IMR-90 (cell line): ENCODE data around the gene CHN2.

ENCODE experiments used
- CHD1 ChIP-seq: IDR thresholded peaks from 2 replicates; pipeline ENCODE4 v1.6.1; 2012; ENCODE audit warnings: low read depth, low read length, improper control_type of control experiment
- TF ChIP-seq, protein P1 (sequence below): conservative IDR thresholded peaks from 2 replicates; pipeline ENCODE4 v1.5.1; 2012; ENCODE audit warnings: mild to moderate bottlenecking, low read depth, low read length, improper control_type of control experiment
- TF ChIP-seq, protein P2 (sequence below): fragments of 150-350 bp; IDR thresholded peaks from 2 replicates; pipeline ENCODE4 v1.6.1; 2017; ENCODE audit warnings: mild to moderate bottlenecking, antibody characterized with exemption, low read length, low read depth

DNA sequence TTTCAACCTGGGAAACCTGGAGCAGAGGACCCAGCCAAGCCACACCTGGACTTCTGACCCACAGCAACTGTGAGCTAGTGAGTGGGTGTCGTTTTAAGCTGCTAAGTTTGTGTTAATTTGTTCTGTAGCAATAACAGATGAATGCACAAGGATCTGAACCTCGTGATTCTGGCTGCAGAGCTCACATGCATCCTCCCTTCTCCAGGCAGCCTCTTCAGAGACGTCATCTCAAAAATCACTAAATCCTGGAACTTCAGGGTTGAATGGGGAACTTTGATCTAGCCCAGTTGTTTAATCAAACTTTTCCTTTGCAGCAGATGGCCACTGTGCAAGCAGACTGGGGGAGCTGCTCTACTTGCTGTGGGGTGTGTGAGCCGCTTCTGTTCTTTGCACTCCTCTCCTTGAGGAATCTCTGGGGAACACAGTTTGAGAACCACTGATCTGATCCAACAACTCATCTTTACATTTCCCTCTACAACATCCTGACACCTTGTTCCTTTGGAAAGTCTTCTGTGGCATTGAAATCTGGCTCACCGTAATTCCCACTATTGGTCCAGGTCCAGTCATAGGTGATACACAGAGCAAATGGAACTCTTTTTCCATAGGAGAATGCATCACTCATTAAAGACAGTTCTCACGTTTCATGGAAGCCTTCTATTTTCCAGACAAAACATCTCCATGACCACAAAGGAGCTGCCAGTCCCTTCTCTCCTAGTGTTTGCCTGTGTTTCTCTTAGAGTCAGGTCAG, 90.3 kb downstream of the CHN2 start:
- TF ChIP-seq, protein P1, sequence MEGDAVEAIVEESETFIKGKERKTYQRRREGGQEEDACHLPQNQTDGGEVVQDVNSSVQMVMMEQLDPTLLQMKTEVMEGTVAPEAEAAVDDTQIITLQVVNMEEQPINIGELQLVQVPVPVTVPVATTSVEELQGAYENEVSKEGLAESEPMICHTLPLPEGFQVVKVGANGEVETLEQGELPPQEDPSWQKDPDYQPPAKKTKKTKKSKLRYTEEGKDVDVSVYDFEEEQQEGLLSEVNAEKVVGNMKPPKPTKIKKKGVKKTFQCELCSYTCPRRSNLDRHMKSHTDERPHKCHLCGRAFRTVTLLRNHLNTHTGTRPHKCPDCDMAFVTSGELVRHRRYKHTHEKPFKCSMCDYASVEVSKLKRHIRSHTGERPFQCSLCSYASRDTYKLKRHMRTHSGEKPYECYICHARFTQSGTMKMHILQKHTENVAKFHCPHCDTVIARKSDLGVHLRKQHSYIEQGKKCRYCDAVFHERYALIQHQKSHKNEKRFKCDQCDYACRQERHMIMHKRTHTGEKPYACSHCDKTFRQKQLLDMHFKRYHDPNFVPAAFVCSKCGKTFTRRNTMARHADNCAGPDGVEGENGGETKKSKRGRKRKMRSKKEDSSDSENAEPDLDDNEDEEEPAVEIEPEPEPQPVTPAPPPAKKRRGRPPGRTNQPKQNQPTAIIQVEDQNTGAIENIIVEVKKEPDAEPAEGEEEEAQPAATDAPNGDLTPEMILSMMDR, result no peak
- TF ChIP-seq, protein P2, sequence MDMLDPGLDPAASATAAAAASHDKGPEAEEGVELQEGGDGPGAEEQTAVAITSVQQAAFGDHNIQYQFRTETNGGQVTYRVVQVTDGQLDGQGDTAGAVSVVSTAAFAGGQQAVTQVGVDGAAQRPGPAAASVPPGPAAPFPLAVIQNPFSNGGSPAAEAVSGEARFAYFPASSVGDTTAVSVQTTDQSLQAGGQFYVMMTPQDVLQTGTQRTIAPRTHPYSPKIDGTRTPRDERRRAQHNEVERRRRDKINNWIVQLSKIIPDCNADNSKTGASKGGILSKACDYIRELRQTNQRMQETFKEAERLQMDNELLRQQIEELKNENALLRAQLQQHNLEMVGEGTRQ, result no peak
- no peak for TF ChIP-seq CHD1
